A673 (cell line): Measurements from ENCODE around the gene ARHGEF6. TPM values are rescaled to one million over a fixed set of nuclear protein-coding genes. Genes with fewer than 3 reads are reported as not detected.
A peak's percentile ranks its signal among the peaks of the same experiment; 100 is the strongest.

ENCODE experiments used
- BruUV-seq: library from RNA; stranded (reverse); fragments of 400-500 nt; replicated peaks from 2 replicates; lab custom pipeline; 2021; lab: Mats Ljungman, UMichigan
- CTCF ChIA-PET: fragments of 300-600 bp; sonication (Branson Sonifier 250); formaldehyde crosslinking; loops from one replicate; lab custom pipeline; 2022; ENCODE audit warnings: antibody characterized with exemption; lab: Charles Lee
- POLR2A ChIA-PET: fragments of 300-600 bp; sonication (Branson Sonifier 250); formaldehyde crosslinking; loops from one replicate; lab custom pipeline; 2022; ENCODE audit warnings: antibody characterized with exemption; ENCODE audit not compliant: low non-redundant PET; lab: Charles Lee
- DNase-seq: peaks from one replicate; pipeline ENCODE4 v3.0.0-alpha.2; 2015; ENCODE audit warnings: low spot score
- H3K27ac ChIP-seq: fragments of 200-600 bp; sonication (generic); 2 replicates; pipeline ENCODE4 v1.5.1; 2016; ENCODE audit warnings: mixed run types, low read depth, mild to moderate bottlenecking, mixed read lengths, antibody characterized with exemption, low read length; ENCODE audit not compliant: poor library complexity, severe bottlenecking
- H3K27me3 ChIP-seq: fragments of 200-600 bp; sonication (generic); replicated peaks from 2 replicates; pipeline ENCODE4 v1.6.1; 2017; ENCODE audit warnings: mixed run types, low read depth, mild to moderate bottlenecking, mixed read lengths, antibody characterized with exemption, low read length; ENCODE audit not compliant: insufficient read depth, poor library complexity
- H3K36me3 ChIP-seq: fragments of 200-600 bp; sonication (generic); 2 replicates; pipeline ENCODE4 v1.6.1; 2016; ENCODE audit warnings: mixed run types, mild to moderate bottlenecking, mixed read lengths, antibody characterized with exemption, low read length; ENCODE audit not compliant: insufficient read depth, poor library complexity, severe bottlenecking
- H3K4me1 ChIP-seq: fragments of 200-600 bp; sonication (generic); 2 replicates; pipeline ENCODE4 v1.6.1; 2017; ENCODE audit warnings: mixed run types, mild to moderate bottlenecking, mixed read lengths, antibody characterized with exemption, low read length; ENCODE audit not compliant: insufficient read depth, poor library complexity, severe bottlenecking
- H3K4me3 ChIP-seq: fragments of 200-600 bp; sonication (generic); 2 replicates; pipeline ENCODE4 v1.5.1; 2016; ENCODE audit warnings: low read depth, mixed run types, mild to moderate bottlenecking, mixed read lengths, low read length; ENCODE audit not compliant: poor library complexity, severe bottlenecking
- H3K9me3 ChIP-seq: fragments of 200-600 bp; sonication (generic); 2 replicates; pipeline ENCODE4 v1.6.1; 2016; ENCODE audit warnings: mixed run types, low read depth, mild to moderate bottlenecking, mixed read lengths, antibody characterized with exemption, low read length; ENCODE audit not compliant: poor library complexity, severe bottlenecking
- EZH2 ChIP-seq: fragments of 200-600 bp; sonication (generic); IDR thresholded peaks from 2 replicates; pipeline ENCODE4 v1.6.1; 2017; ENCODE audit warnings: borderline replicate concordance, low read depth, mild to moderate bottlenecking, mixed read lengths, antibody characterized with exemption, low read length; ENCODE audit not compliant: poor library complexity, severe bottlenecking
- intact Hi-C: fragments of 100-400 bp; cut with micrococcal nuclease; formaldehyde crosslinking; loops from one replicate; pipeline ENCODE4 v1.10.0; 2022; ENCODE audit not compliant: unreplicated experiment
- total RNA-seq: library from RNA; stranded (reverse); gene quantifications from 2 replicates; pipeline ENCODE4 v1.2.3, GENCODE V29; 2021
- TF ChIP-seq, protein P1 (sequence below): fragments of 300-800, 200-600 bp; sonication (generic); conservative IDR thresholded peaks from 2 replicates; pipeline ENCODE4 v1.5.1; 2017; ENCODE audit warnings: low read depth, mild to moderate bottlenecking, antibody characterized with exemption, low read length, moderate library complexity, mixed read lengths

The ARHGEF6 gene
- total RNA-seq, 1 experiment from 2014 or later = 11.4 TPM

DNA sequence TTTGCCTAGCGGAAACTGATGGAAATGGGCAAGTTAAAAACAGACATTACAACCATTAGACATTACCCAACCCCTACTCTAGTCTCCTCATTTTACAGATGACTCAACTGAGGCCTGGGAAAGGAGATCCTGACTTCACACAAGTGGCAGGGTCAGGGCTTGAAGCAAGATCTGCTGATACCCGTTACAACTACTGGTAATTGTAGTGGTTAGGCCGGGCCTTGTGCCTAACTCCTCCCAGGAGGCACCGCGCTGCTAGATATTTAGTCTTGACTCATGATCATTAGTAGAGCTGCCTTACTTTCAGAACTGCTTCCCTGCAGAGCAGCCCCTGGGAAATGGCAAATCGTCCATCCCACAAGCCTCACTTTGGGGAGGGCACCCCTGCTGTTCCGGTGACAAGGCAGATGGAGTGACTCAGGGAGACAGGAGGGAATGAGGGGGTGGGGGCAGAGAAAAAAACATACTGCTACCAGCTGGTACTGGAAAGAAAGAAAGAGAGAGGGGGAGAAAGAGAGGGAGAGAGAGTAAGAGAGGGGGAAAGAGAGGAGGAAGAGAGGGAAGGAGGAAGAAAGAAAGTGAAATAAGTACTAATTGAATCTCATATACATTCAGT is 12.2 kb downstream of the ARHGEF6 start:
- TF ChIP-seq EZH2 = no peak
- TF ChIP-seq, protein P1, sequence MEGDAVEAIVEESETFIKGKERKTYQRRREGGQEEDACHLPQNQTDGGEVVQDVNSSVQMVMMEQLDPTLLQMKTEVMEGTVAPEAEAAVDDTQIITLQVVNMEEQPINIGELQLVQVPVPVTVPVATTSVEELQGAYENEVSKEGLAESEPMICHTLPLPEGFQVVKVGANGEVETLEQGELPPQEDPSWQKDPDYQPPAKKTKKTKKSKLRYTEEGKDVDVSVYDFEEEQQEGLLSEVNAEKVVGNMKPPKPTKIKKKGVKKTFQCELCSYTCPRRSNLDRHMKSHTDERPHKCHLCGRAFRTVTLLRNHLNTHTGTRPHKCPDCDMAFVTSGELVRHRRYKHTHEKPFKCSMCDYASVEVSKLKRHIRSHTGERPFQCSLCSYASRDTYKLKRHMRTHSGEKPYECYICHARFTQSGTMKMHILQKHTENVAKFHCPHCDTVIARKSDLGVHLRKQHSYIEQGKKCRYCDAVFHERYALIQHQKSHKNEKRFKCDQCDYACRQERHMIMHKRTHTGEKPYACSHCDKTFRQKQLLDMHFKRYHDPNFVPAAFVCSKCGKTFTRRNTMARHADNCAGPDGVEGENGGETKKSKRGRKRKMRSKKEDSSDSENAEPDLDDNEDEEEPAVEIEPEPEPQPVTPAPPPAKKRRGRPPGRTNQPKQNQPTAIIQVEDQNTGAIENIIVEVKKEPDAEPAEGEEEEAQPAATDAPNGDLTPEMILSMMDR = no peak
- peak; percentile 94 for DNase-seq
- peaks cover 21% of the 10 kb centered on the region for H3K4me1 ChIP-seq
- no TSS peak for BruUV-seq
- H3K9me3 ChIP-seq = no peaks in the 10 kb centered on the region
- no peaks in the 10 kb centered on the region for H3K36me3 ChIP-seq
- ChIA-PET CTCF (no interaction called here), POLR2A (interaction anchor here (0.6 kb wide), 1 partner anchor 55 kb away, joined by 3 read pairs; no protein-coding TSS in a partner anchor)
- H3K4me3 ChIP-seq = no peak overlapping the region
- intact Hi-C loops = no loop called here
- H3K27ac ChIP-seq = peak overlapping the region; percentile 75
- no peaks in the 10 kb centered on the region for H3K27me3 ChIP-seq

DNA sequence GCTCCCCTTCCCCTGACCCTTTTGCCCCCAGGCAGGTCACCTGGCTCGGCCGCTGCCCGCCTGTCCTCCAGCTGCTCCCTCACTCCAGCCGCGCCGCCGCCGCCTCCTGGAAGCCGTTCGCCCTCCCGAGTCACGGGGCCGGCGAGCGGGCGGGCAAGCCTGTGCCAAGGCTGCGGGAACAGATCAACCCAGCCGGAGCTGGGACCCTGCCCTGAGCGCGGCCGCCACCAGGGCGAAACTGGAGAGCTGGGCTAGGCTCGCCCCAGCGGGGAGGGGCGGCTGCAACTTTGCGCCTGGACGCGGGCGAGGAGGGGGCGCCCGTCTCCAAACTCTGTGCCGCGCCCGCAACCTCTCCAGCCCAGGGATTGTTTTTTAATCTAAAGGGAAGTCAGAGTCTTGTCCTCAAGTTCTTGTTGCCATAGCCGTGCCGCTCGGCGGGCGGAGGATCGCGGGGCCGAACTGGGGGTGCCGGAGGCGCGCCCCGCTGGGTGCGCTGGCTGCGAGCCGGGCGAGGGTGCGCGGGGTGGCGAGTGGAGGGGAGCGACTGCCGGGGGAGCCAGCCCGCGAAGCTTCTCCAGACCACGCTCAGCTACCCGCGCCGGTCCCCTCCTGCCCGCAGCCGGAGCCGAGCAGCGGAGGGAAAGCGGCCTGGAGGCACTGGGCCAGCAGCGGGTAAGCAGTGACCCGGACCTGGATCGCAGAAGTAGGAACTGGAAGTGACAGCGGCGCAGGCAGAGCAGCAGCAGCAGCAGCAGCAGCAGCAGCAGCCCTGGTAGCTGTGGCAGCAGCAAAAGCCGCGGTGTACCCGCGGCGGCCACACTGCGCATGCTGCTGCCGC is 13.4 kb downstream of the ARHGEF6 start:
- ChIA-PET POLR2A (no interaction called here), CTCF (interaction anchor here (0.7 kb wide), 1 partner anchor 31 kb away, joined by 3 read pairs; no protein-coding TSS in a partner anchor)
- Histone ChIP-seq H3K4me3 (peak overlapping the region; percentile 60), H3K27me3 (no peaks in the 10 kb centered on the region), H3K27ac (peak overlapping the region; percentile 75), H3K9me3 (no peaks in the 10 kb centered on the region), H3K36me3 (no peaks in the 10 kb centered on the region), H3K4me1 (peaks cover 21% of the 10 kb centered on the region)
- BruUV-seq = no TSS peak
- peak; percentile 69 for DNase-seq
- TF ChIP-seq, protein P1 = peak; percentile 42
- no peak for TF ChIP-seq EZH2
- intact Hi-C loops = no loop called here

DNA sequence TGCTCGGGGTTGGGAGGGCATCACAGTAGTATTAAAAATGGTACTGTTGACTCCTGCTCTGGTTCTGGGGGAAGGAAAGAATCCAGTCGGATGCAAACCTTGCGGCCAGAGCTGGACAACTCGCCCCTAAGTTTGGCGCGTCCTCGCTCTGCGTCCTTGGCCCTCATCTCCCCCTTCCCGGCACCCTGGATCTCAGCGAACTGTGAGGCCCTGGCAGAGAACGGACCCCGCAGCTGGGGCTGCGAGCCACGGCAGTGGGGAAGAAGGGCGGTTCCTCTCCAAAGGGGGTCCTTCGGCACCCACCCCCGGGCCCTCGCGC is 14.0 kb downstream of the ARHGEF6 start:
- intact Hi-C loops = no loop called here

More for the DNA sequence above, 14.0 kb downstream of the ARHGEF6 start:
- no TSS peak for BruUV-seq
- Histone ChIP-seq H3K27me3 (no peaks in the 10 kb centered on the region), H3K27ac (peak overlapping the region; percentile 75), H3K36me3 (no peaks in the 10 kb centered on the region), H3K4me3 (peak overlapping the region; percentile 60), H3K4me1 (peaks cover 22% of the 10 kb centered on the region), H3K9me3 (no peaks in the 10 kb centered on the region)
- ChIA-PET CTCF (interaction anchor here (0.7 kb wide), 1 partner anchor 19 kb away, joined by 4 read pairs; no protein-coding TSS in a partner anchor), POLR2A (no interaction called here)
- no peak for TF ChIP-seq EZH2
- TF ChIP-seq, protein P1 = no peak
- DNase-seq = no peak
